Measurements from ENCODE around the gene FLNB.

GRCh38 chr3:58188173-58188564 lies 179.9 kb downstream of the FLNB start:
- no peak for TF ChIP-seq CTCF (IDR thresholded peaks at IDR 0.05; ENCODE audit: low read length)
- TF ChIP-seq EZH2 (optimal IDR thresholded peaks at IDR 0.05; ENCODE audit: low read depth, low read length), result no peak
- TF ChIP-seq EZH2phosphoT487 (IDR thresholded peaks at IDR 0.05; ENCODE audit: low read length), result no peak
